PC-3 (cell line): Measurements from ENCODE around the gene DOC2B. TPM values are rescaled to one million over a fixed set of nuclear protein-coding genes. Genes with fewer than 3 reads are reported as not detected.

Experiments used
- ATAC-seq: fragments of 200-7000 bp; cut with Tn5 transposase; 2 replicates; pipeline ENCODE4 v1.9.1; 2020; ENCODE audit warnings: mild to moderate bottlenecking, moderate library complexity
- BruUV-seq: library from RNA; stranded (reverse); fragments of 400-500 nt; replicated peaks from 2 replicates; lab custom pipeline; 2021; lab: Mats Ljungman, UMichigan
- CTCF ChIA-PET: fragments of 300-600 bp; sonication (Branson Sonifier 250); formaldehyde crosslinking; loops from one replicate; lab custom pipeline; 2022; ENCODE audit warnings: antibody characterized with exemption; lab: Charles Lee
- POLR2A ChIA-PET: fragments of 300-600 bp; sonication (Branson Sonifier 250); formaldehyde crosslinking; loops from one replicate; lab custom pipeline; 2022; ENCODE audit warnings: antibody characterized with exemption; ENCODE audit not compliant: unreplicated experiment; lab: Charles Lee
- DNase-seq: peaks from one replicate; pipeline ENCODE4 v3.0.0-alpha.2; 2015
- H2AFZ ChIP-seq: fragments of 300-600 bp; sonication (generic); 2 replicates; pipeline ENCODE4 v1.6.0; 2016; ENCODE audit warnings: antibody characterized with exemption, low read length
- H3F3A ChIP-seq: fragments of 300-600 bp; sonication (generic); one replicate; pipeline ENCODE4 v1.6.0; 2017; ENCODE audit warnings: antibody characterized with exemption, low read length, control low read depth, mild to moderate bottlenecking; ENCODE audit not compliant: unreplicated experiment
- H3K27ac ChIP-seq: fragments of 300-600 bp; sonication (generic); 2 replicates; pipeline ENCODE4 v1.5.1; 2016; ENCODE audit warnings: mild to moderate bottlenecking, low read length
- H3K27me3 ChIP-seq: fragments of 300-600 bp; sonication (generic); 2 replicates; pipeline ENCODE4 v1.6.1; 2016; ENCODE audit warnings: low read length, mixed read lengths
- H3K36me3 ChIP-seq: fragments of 300-600 bp; sonication (generic); 2 replicates; pipeline ENCODE4 v1.6.1; 2016; ENCODE audit warnings: low read depth, mixed run types, low read length, mixed read lengths
- H3K4me1 ChIP-seq: fragments of 300-600 bp; sonication (generic); 2 replicates; pipeline ENCODE4 v1.5.1; 2016; ENCODE audit warnings: low read length; ENCODE audit not compliant: insufficient read depth
- H3K4me2 ChIP-seq: fragments of 300-600 bp; sonication (generic); 2 replicates; pipeline ENCODE4 v1.6.0; 2016; ENCODE audit warnings: low read length
- H3K4me3 ChIP-seq: fragments of 300-600 bp; sonication (generic); 2 replicates; pipeline ENCODE4 v1.5.1; 2016; ENCODE audit warnings: mild to moderate bottlenecking, low read length, mixed read lengths
- H3K79me2 ChIP-seq: fragments of 300-600 bp; sonication (generic); 2 replicates; pipeline ENCODE4 v1.6.1; 2017; ENCODE audit warnings: low read length, mixed read lengths
- H3K9ac ChIP-seq: fragments of 300-600 bp; sonication (generic); 2 replicates; pipeline ENCODE4 v1.6.0; 2016; ENCODE audit warnings: mild to moderate bottlenecking, low read length
- H3K9me2 ChIP-seq: fragments of 300-600 bp; sonication (generic); replicated peaks from 2 replicates; pipeline ENCODE4 v1.6.1; 2016; ENCODE audit warnings: mixed run types, low read length, mixed read lengths
- H3K9me3 ChIP-seq: fragments of 300-600 bp; sonication (generic); 2 replicates; pipeline ENCODE4 v1.6.1; 2016; ENCODE audit warnings: low read length, mixed read lengths
- H4K20me1 ChIP-seq: fragments of 300-600 bp; sonication (generic); 2 replicates; pipeline ENCODE4 v1.6.1; 2016; ENCODE audit warnings: low read length, mixed read lengths
- EZH2 ChIP-seq: fragments of 300-600 bp; sonication (generic); IDR thresholded peaks from one replicate; pipeline ENCODE4 v1.6.1; 2017; ENCODE audit warnings: antibody characterized with exemption, mild to moderate bottlenecking, low read length; ENCODE audit not compliant: unreplicated experiment
- EZH2phosphoT487 ChIP-seq: fragments of 300-600 bp; sonication (generic); IDR thresholded peaks from 2 replicates; pipeline ENCODE4 v1.6.1; 2018; ENCODE audit warnings: mild to moderate bottlenecking, antibody characterized with exemption, low read length, borderline replicate concordance
- intact Hi-C: fragments of 100-400 bp; cut with micrococcal nuclease; formaldehyde crosslinking; loops from 2 replicates; pipeline ENCODE4 v1.9.0; 2023
- total RNA-seq: library from RNA; depleted of rRNA; stranded (reverse); fragments of >200 nt; gene quantifications from 2 replicates; pipeline ENCODE4 v1.2.3, GENCODE V29; 2014
- TF ChIP-seq, protein P1 (sequence below): fragments of 300-600 bp; sonication (generic); conservative IDR thresholded peaks from 2 replicates; pipeline ENCODE4 v1.5.1; 2017; ENCODE audit warnings: antibody characterized with exemption, low read depth, mild to moderate bottlenecking, low read length

DOC2B gene
- total RNA-seq, 1 experiment from 2014 or later: 0.69 TPM

GRCh38 chr17:229709-230394 lies 48.4 kb upstream of the DOC2B start:
- ATAC-seq: no peak
- intact Hi-C loops: no loop called here
- H4K20me1 ChIP-seq: no peaks in the 10 kb centered on the region
- no peaks in the 10 kb centered on the region for H3K36me3 ChIP-seq
- TF ChIP-seq EZH2phosphoT487: no peak
- no peaks in the 10 kb centered on the region for H3K9me3 ChIP-seq
- H3K9me2 ChIP-seq: no peaks in the 10 kb centered on the region
- no peak overlapping the region for H3K27ac ChIP-seq
- no peak for DNase-seq
- no peak overlapping the region for H3K4me3 ChIP-seq
- no peaks in the 10 kb centered on the region for H3K27me3 ChIP-seq
- no peak overlapping the region for H2AFZ ChIP-seq
- no peaks in the 10 kb centered on the region for H3K79me2 ChIP-seq
- no peaks in the 10 kb centered on the region for H3K4me1 ChIP-seq
- BruUV-seq: no TSS peak
- no peaks in the 10 kb centered on the region for H3F3A ChIP-seq
- H3K9ac ChIP-seq: no peak overlapping the region
- ChIA-PET POLR2A (no interaction called here), CTCF (no interaction called here)
- H3K4me2 ChIP-seq: no peak overlapping the region

DNA sequence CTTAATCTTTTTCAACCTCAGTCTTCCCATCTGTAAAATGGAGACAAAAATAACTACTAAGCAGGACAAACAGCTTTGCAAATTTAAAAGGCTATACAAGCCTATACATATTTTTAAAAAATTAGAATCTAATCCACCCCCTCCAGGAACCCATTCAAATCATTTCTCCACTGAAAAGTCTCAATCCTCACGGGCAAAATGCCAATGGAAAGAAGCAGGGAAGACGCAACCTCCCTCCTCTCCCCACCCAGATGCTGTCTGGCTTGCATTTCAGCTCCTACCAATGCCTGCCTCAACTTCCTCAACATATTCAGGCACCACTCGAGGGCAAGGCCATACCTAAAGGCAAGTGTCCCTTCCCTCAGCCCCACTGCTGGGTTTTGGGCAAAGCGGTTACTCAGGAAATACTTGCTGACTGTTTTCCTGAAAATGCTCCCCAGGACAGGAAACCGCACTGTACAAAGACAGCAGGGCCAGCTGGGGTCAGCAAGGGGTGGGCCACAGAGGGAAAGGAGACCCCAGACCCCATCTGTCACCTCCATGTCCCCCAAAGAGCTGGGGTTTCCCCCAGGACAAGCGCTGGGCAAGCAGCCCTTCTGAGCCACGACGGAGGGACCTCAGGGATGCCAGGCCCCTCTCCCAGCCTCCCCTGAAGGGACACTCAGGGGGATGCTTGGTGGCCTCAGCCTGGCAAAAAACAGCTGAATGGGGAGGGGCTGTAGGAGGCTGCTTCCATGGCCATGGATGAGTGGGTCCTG lies 47.7 kb upstream of the DOC2B start:
- H3K4me2 ChIP-seq: no peak overlapping the region
- H3K9me2 ChIP-seq: no peaks in the 10 kb centered on the region
- no peaks in the 10 kb centered on the region for H3K4me1 ChIP-seq
- no peak for ATAC-seq
- no peak for DNase-seq
- no peak overlapping the region for H3K4me3 ChIP-seq
- no peaks in the 10 kb centered on the region for H3K36me3 ChIP-seq
- no peaks in the 10 kb centered on the region for H4K20me1 ChIP-seq
- intact Hi-C loops: no loop called here
- H3K27me3 ChIP-seq: no peaks in the 10 kb centered on the region
- ChIA-PET CTCF (no interaction called here), POLR2A (no interaction called here)
- no peaks in the 10 kb centered on the region for H3K79me2 ChIP-seq
- TF ChIP-seq EZH2 (no peak), EZH2phosphoT487 (no peak)
- TF ChIP-seq, protein P1, sequence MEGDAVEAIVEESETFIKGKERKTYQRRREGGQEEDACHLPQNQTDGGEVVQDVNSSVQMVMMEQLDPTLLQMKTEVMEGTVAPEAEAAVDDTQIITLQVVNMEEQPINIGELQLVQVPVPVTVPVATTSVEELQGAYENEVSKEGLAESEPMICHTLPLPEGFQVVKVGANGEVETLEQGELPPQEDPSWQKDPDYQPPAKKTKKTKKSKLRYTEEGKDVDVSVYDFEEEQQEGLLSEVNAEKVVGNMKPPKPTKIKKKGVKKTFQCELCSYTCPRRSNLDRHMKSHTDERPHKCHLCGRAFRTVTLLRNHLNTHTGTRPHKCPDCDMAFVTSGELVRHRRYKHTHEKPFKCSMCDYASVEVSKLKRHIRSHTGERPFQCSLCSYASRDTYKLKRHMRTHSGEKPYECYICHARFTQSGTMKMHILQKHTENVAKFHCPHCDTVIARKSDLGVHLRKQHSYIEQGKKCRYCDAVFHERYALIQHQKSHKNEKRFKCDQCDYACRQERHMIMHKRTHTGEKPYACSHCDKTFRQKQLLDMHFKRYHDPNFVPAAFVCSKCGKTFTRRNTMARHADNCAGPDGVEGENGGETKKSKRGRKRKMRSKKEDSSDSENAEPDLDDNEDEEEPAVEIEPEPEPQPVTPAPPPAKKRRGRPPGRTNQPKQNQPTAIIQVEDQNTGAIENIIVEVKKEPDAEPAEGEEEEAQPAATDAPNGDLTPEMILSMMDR: no peak
- BruUV-seq: no TSS peak
- H3K27ac ChIP-seq: no peak overlapping the region
- H2AFZ ChIP-seq: no peak overlapping the region
- H3K9me3 ChIP-seq: no peaks in the 10 kb centered on the region
- no peak overlapping the region for H3K9ac ChIP-seq
- H3F3A ChIP-seq: no peaks in the 10 kb centered on the region

GRCh38 chr17:227946-228615 lies 46.6 kb upstream of the DOC2B start:
- Histone ChIP-seq H3K27me3 (no peaks in the 10 kb centered on the region), H3F3A (no peaks in the 10 kb centered on the region), H3K9me2 (no peaks in the 10 kb centered on the region), H2AFZ (no peak overlapping the region), H3K9ac (no peak overlapping the region), H3K79me2 (no peaks in the 10 kb centered on the region), H3K36me3 (no peaks in the 10 kb centered on the region), H3K4me2 (no peak overlapping the region), H3K4me3 (no peak overlapping the region), H4K20me1 (no peaks in the 10 kb centered on the region), H3K4me1 (no peaks in the 10 kb centered on the region), H3K27ac (no peak overlapping the region), H3K9me3 (no peaks in the 10 kb centered on the region)
- DNase-seq: no peak
- ChIA-PET POLR2A (no interaction called here), CTCF (no interaction called here)
- ATAC-seq: no peak
- intact Hi-C loops: no loop called here
- TF ChIP-seq, protein P1: no peak
- TF ChIP-seq EZH2phosphoT487 (no peak), EZH2 (no peak)
- BruUV-seq: no TSS peak
